A673 (cell line): ENCODE results near the gene ECI1. TPM values are rescaled to one million over a fixed set of nuclear protein-coding genes. Genes with fewer than 3 reads are reported as not detected.
"Not testable (repeated sequence)": the region's sequence is repeated elsewhere in the genome, so short reads cannot be mapped to it uniquely, and the experiment has no call there.

Experiments
- BruUV-seq: library from RNA; stranded (reverse); fragments of 400-500 nt; replicated peaks from 2 replicates; lab custom pipeline; 2021; lab: Mats Ljungman, UMichigan
- CTCF ChIA-PET: fragments of 300-600 bp; sonication (Branson Sonifier 250); formaldehyde crosslinking; loops from one replicate; lab custom pipeline; 2022; ENCODE audit warnings: antibody characterized with exemption; lab: Charles Lee
- POLR2A ChIA-PET: fragments of 300-600 bp; sonication (Branson Sonifier 250); formaldehyde crosslinking; loops from one replicate; lab custom pipeline; 2022; ENCODE audit warnings: antibody characterized with exemption; ENCODE audit not compliant: low non-redundant PET; lab: Charles Lee
- DNase-seq: peaks from one replicate; pipeline ENCODE4 v3.0.0-alpha.2; 2015; ENCODE audit warnings: low spot score
- H3K27ac ChIP-seq: fragments of 200-600 bp; sonication (generic); 2 replicates; pipeline ENCODE4 v1.5.1; 2016; ENCODE audit warnings: mixed run types, low read depth, mild to moderate bottlenecking, mixed read lengths, antibody characterized with exemption, low read length; ENCODE audit not compliant: poor library complexity, severe bottlenecking
- H3K27me3 ChIP-seq: fragments of 200-600 bp; sonication (generic); replicated peaks from 2 replicates; pipeline ENCODE4 v1.6.1; 2017; ENCODE audit warnings: mixed run types, low read depth, mild to moderate bottlenecking, mixed read lengths, antibody characterized with exemption, low read length; ENCODE audit not compliant: insufficient read depth, poor library complexity
- H3K36me3 ChIP-seq: fragments of 200-600 bp; sonication (generic); 2 replicates; pipeline ENCODE4 v1.6.1; 2016; ENCODE audit warnings: mixed run types, mild to moderate bottlenecking, mixed read lengths, antibody characterized with exemption, low read length; ENCODE audit not compliant: insufficient read depth, poor library complexity, severe bottlenecking
- H3K4me1 ChIP-seq: fragments of 200-600 bp; sonication (generic); 2 replicates; pipeline ENCODE4 v1.6.1; 2017; ENCODE audit warnings: mixed run types, mild to moderate bottlenecking, mixed read lengths, antibody characterized with exemption, low read length; ENCODE audit not compliant: insufficient read depth, poor library complexity, severe bottlenecking
- H3K4me3 ChIP-seq: fragments of 200-600 bp; sonication (generic); 2 replicates; pipeline ENCODE4 v1.5.1; 2016; ENCODE audit warnings: low read depth, mixed run types, mild to moderate bottlenecking, mixed read lengths, low read length; ENCODE audit not compliant: poor library complexity, severe bottlenecking
- H3K9me3 ChIP-seq: fragments of 200-600 bp; sonication (generic); 2 replicates; pipeline ENCODE4 v1.6.1; 2016; ENCODE audit warnings: mixed run types, low read depth, mild to moderate bottlenecking, mixed read lengths, antibody characterized with exemption, low read length; ENCODE audit not compliant: poor library complexity, severe bottlenecking
- CTCF ChIP-seq: fragments of 300-800, 200-600 bp; sonication (generic); conservative IDR thresholded peaks from 2 replicates; pipeline ENCODE4 v1.5.1; 2017; ENCODE audit warnings: low read depth, mild to moderate bottlenecking, antibody characterized with exemption, low read length, moderate library complexity, mixed read lengths
- EZH2 ChIP-seq: fragments of 200-600 bp; sonication (generic); IDR thresholded peaks from 2 replicates; pipeline ENCODE4 v1.6.1; 2017; ENCODE audit warnings: borderline replicate concordance, low read depth, mild to moderate bottlenecking, mixed read lengths, antibody characterized with exemption, low read length; ENCODE audit not compliant: poor library complexity, severe bottlenecking
- intact Hi-C: fragments of 100-400 bp; cut with micrococcal nuclease; formaldehyde crosslinking; loops from one replicate; pipeline ENCODE4 v1.10.0; 2022; ENCODE audit not compliant: unreplicated experiment
- total RNA-seq: library from RNA; stranded (reverse); gene quantifications from 2 replicates; pipeline ENCODE4 v1.2.3, GENCODE V29; 2021

ECI1 gene
- total RNA-seq, 1 experiment from 2014 or later = 55.3 TPM

DNA sequence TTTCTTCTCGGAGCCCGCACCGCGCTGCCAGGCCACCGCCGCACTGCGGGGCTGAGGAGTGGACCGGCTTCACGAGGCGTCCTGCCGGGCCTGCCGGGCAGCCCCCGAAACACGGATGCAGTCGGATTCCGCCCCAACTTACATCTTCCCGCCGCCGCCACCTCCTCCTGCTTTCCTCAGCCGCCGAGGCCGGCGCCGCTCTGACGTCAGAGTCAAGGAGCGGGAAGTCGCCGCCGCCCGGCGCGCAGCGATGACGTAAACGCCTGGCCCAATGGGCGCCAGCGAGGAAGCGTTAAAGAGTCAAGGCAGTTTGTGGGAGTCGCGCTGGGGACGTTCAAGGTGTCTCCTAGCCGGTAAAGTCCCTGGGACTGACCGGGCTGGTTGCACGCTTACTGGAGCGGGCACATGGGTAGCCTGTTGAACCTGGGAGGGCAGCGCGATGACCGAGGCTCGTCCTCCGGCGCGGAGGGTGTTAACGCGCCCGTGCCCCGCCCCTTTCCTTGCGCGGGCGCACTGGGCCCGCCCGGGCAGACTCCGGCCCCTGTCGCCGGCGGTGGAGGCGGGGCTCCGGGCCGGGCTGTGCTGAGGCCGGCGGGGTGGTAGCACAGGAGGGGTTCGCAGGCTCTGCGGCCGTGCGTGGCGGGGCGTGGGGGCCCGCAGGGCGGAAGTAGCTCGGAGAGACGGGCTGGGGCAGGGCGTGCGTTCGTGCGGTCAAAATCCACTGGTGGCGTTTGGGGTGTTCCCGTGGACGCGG is 16.7 kb upstream of the ECI1 start, which contains the start of gene RNPS1:
TSS of gene RNPS1 (minus strand) at position 214 of the 754 bp plus-strand sequence. CDS start 3,483 bp downstream, outside the sequence.
- Histone ChIP-seq H3K36me3 (peaks cover 29% of the 10 kb centered on the region), H3K27ac (peak within 1 kb of the TSS; percentile 96), H3K27me3 (no peaks in the 10 kb centered on the region), H3K9me3 (no peaks in the 10 kb centered on the region), H3K4me3 (peak within 1 kb of the TSS; percentile 76), H3K4me1 (peaks cover 13% of the 10 kb centered on the region)
- DNase-seq = peak; percentile 97
- ChIA-PET CTCF (interaction anchor here (0.6 kb wide), 2 partner anchors 70 to 252 kb away, joined by 3 to 4 read pairs; no protein-coding TSS in a partner anchor), POLR2A (no interaction called here)
- no TSS peak for BruUV-seq
- TF ChIP-seq CTCF (no peak), EZH2 (no peak)
- intact Hi-C loops = loop anchor here (10.0 kb wide), 1 partner anchor 237 kb away; no protein-coding TSS in a partner anchor

DNA sequence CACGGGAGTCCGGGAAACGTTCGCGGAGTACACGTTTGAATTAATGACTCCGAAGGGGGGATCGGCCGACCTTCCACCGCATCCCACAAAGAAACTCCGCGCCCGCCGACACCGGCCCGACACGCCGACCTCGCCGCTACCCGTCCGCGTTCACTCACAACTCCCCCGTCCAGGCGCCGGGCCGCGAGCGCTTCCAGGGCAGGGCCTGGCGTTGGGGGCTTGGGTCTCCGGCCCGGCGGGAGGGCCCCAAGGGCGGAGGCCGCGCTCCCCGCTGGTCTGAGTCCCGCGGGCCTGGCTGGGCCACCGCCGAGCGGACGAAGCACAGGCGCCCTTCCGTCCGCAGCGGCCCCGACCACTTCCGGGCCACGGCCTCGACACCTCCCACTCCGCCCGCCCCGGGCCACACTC is 16.1 kb upstream of the ECI1 start:
- peak overlapping the region; percentile 96 for H3K27ac ChIP-seq
- H3K27me3 ChIP-seq, CTCF ChIA-PET, POLR2A ChIA-PET, BruUV-seq, DNase-seq, H3K9me3 ChIP-seq: not testable (repeated sequence)
- H3K36me3 ChIP-seq = peaks cover 34% of the 10 kb centered on the region
- peaks cover 13% of the 10 kb centered on the region for H3K4me1 ChIP-seq
- intact Hi-C loops = loop anchor here (10.0 kb wide), 1 partner anchor 237 kb away; no protein-coding TSS in a partner anchor
- H3K4me3 ChIP-seq = peak overlapping the region; percentile 76

- Histone ChIP-seq H3K27ac (peak overlapping the region; percentile 96), H3K36me3 (peaks cover 41% of the 10 kb centered on the region), H3K4me1 (peaks cover 13% of the 10 kb centered on the region), H3K4me3 (peak overlapping the region; percentile 76)
- H3K27me3 ChIP-seq, DNase-seq, BruUV-seq, H3K9me3 ChIP-seq, CTCF ChIA-PET, POLR2A ChIA-PET: not testable (repeated sequence)
- intact Hi-C loops = loop anchor here (10.0 kb wide), 1 partner anchor 238 kb away; no protein-coding TSS in a partner anchor
These were observed 15.5 kb upstream of the ECI1 start for GRCh38 chr16:2266887-2267286.

DNA sequence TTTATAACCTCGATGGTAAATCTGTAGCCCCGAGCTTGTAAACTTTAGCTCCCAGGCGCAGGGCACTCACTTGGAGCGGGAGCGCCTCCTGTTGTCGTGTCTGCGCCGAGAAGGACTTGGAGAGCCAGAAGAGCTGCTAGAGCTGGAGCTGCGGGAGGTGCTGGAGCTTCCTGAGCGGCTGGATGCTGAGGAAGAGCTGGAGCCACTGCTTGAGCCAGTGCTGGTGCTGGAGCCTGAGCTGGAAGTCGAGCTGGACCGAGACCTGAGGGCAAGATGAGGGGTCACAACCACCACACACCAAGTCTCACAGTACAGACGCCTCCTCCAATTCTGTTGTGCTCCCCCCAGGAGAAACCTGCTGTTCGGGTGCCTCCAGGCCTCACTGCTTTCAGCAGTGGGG is 11.6 kb upstream of the ECI1 start:
- DNase-seq, H3K4me1 ChIP-seq, H3K9me3 ChIP-seq, POLR2A ChIA-PET, BruUV-seq, H3K27ac ChIP-seq, H3K4me3 ChIP-seq, H3K27me3 ChIP-seq, CTCF ChIA-PET: not testable (repeated sequence)
- peaks cover 79% of the 10 kb centered on the region for H3K36me3 ChIP-seq
- intact Hi-C loops = loop anchor here (10.0 kb wide), 1 partner anchor 242 kb away; no protein-coding TSS in a partner anchor
